K562 (cell line): ENCODE measurements around the gene POPDC2. TPM values are rescaled to one million over a fixed set of nuclear protein-coding genes. Genes with fewer than 3 reads are reported as not detected.

ENCODE experiments used
- ATAC-seq: fragments of 200-7000 bp; cut with Tn5 transposase; 3 replicates; pipeline ENCODE4 v1.9.1; 2020; ENCODE audit warnings: moderate library complexity
- BruUV-seq: library from RNA; stranded (reverse); fragments of 400-500 nt; replicated peaks from 2 replicates; lab custom pipeline; 2021; lab: Mats Ljungman, UMichigan
- CTCF ChIA-PET: fragments of 300-600 bp; formaldehyde crosslinking; extraction: SDS; loops from one replicate; lab custom pipeline; 2021; ENCODE audit warnings: low intra/inter-chr PET ratio; lab: Yijun Ruan, JAX
- POLR2A ChIA-PET: fragments of 300-600, 350-650 bp; sonication (Branson Sonifier 250); formaldehyde crosslinking; extraction: SDS; loops from one replicate; lab custom pipeline; 2021; ENCODE audit warnings: antibody characterized with exemption, inconsistent platforms; lab: Yijun Ruan, JAX
- DNase-seq, 4 experiments: peaks; one replicate each; pipeline versions ENCODE4 v3.0.0 to v3.0.0-alpha.2; 2011 to 2018; ENCODE audit warnings: low spot score in 3 of 4, mixed read lengths in 3 of 4; ENCODE audit errors: extremely low read depth in 1 of 4
- FAIRE-seq: peaks from 2 replicates; lab custom pipeline; 2011; peaks lifted over from hg19 to GRCh38; lab: Jason Lieb, UNC
- H2AFZ ChIP-seq: 2 replicates; pipeline ENCODE4 v1.6.0; 2011; ENCODE audit warnings: low read depth, low read length, control low read depth, inconsistent platforms
- H3K27ac ChIP-seq: fragments of 200-600 bp; 3 replicates; pipeline ENCODE4 v1.8.0; 2011; ENCODE audit warnings: low read depth, mild to moderate bottlenecking, control low read depth, inconsistent platforms, low read length, moderate library complexity, mixed read lengths; ENCODE audit errors: extremely low read depth
- H3K27me3 ChIP-seq, 2 experiments: fragments of 300-600 bp in 1 of 2; 2 replicates in 1 of 2; 3 replicates in 1 of 2; pipeline versions ENCODE4 v1.6.0 to v1.8.0; 2011; ENCODE audit warnings: inconsistent platforms in 2 of 2, low read length in 2 of 2, mild to moderate bottlenecking in 1 of 2, mixed read lengths in 1 of 2, moderate library complexity in 1 of 2; ENCODE audit not compliant: control insufficient read depth in 2 of 2, insufficient read depth in 2 of 2
- H3K36me3 ChIP-seq: fragments of 300-600 bp; 3 replicates; pipeline ENCODE4 v1.8.0; 2011; ENCODE audit warnings: mild to moderate bottlenecking, low read length, inconsistent platforms; ENCODE audit not compliant: control insufficient read depth, insufficient read depth
- H3K4me1 ChIP-seq, 2 experiments: fragments of 200-600 bp in 1 of 2; replicated peaks in 1 of 2; 2 replicates in 1 of 2; 3 replicates in 1 of 2; pipeline versions ENCODE4 v1.5.1 to v1.8.0; 2011; ENCODE audit warnings: inconsistent platforms in 2 of 2, low read length in 2 of 2, mild to moderate bottlenecking in 1 of 2, mixed read lengths in 1 of 2, moderate library complexity in 1 of 2; ENCODE audit not compliant: control insufficient read depth in 2 of 2, insufficient read depth in 2 of 2
- H3K4me2 ChIP-seq: 2 replicates; pipeline ENCODE4 v1.6.1; 2011; ENCODE audit warnings: low read length, control low read depth, inconsistent platforms, mixed read lengths; ENCODE audit not compliant: insufficient read depth
- H3K4me3 ChIP-seq: fragments of 200-600 bp; sonication (generic), shearing (Covaris generic); 2 replicates; pipeline ENCODE4 v1.5.1; 2016; ENCODE audit warnings: control low read depth, inconsistent platforms
- H3K79me2 ChIP-seq: fragments of 200-600 bp; 3 replicates; pipeline ENCODE4 v1.8.0; 2011; ENCODE audit warnings: low read length, inconsistent platforms; ENCODE audit not compliant: control insufficient read depth, insufficient read depth
- H3K9ac ChIP-seq, 2 experiments: 2 replicates each; pipeline versions ENCODE4 v1.6.0 to v1.6.1; 2011; ENCODE audit warnings: low read depth in 2 of 2, low read length in 2 of 2, control low read depth in 1 of 2, inconsistent platforms in 1 of 2, mild to moderate bottlenecking in 1 of 2, mixed read lengths in 1 of 2; ENCODE audit not compliant: insufficient read depth in 1 of 2
- H3K9me1 ChIP-seq: one replicate; pipeline ENCODE4 v1.6.0; 2011; ENCODE audit warnings: inconsistent platforms, mild to moderate bottlenecking, low read length, moderate library complexity; ENCODE audit not compliant: control insufficient read depth, insufficient read depth
- H3K9me3 ChIP-seq: replicated peaks from 2 replicates; pipeline ENCODE4 v1.5.1; 2011; ENCODE audit warnings: low read depth, low read length, inconsistent platforms; ENCODE audit not compliant: control insufficient read depth, insufficient read depth
- H4K20me1 ChIP-seq: replicated peaks from 2 replicates; pipeline ENCODE4 v1.6.1; 2011; ENCODE audit warnings: low read length, inconsistent platforms, mixed read lengths; ENCODE audit not compliant: control insufficient read depth, insufficient read depth
- FOXA3 ChIP-seq, 2 experiments: fragments of 450-650 bp in 1 of 2; sonication (generic) in 1 of 2; formaldehyde crosslinking; IDR thresholded peaks in 1 of 2; conservative IDR thresholded peaks in 1 of 2; 2 replicates each; pipeline versions ENCODE4 v1.4.0 to v1.8.0; 2020 to 2022; ENCODE audit warnings: mild to moderate bottlenecking in 2 of 2, missing genetic modification reagents in 1 of 2
- HDAC8 ChIP-seq: fragments of 450-650 bp; IDR thresholded peaks from 2 replicates; pipeline ENCODE4 v1.6.1; 2016; ENCODE audit warnings: mild to moderate bottlenecking, missing genetic modification characterization, moderate library complexity, missing compliant biosample characterization
- IFI16 ChIP-seq: fragments of 250-450 bp; sonication (Bioruptor Pico); IDR thresholded peaks from 2 replicates; pipeline ENCODE4 v2.1.2; 2022; ENCODE audit warnings: mild to moderate bottlenecking, inconsistent platforms
- ILF3 ChIP-seq: fragments of 450-650 bp; IDR thresholded peaks from 2 replicates; pipeline ENCODE4 v1.6.1; 2018; ENCODE audit warnings: antibody characterized with exemption, mild to moderate bottlenecking, moderate library complexity, borderline replicate concordance
- L3MBTL2 ChIP-seq: fragments of 450-650 bp; IDR thresholded peaks from 2 replicates; pipeline ENCODE4 v1.6.1; 2016; ENCODE audit warnings: mild to moderate bottlenecking, moderate library complexity
- MCM3 ChIP-seq: fragments of 450-650 bp; IDR thresholded peaks from 2 replicates; pipeline ENCODE4 v1.6.1; 2016
- NR2C2 ChIP-seq, 2 experiments: fragments of 200-800 bp in 1 of 2; sonication (Bioruptor generic) in 1 of 2; sonication (generic) in 1 of 2; formaldehyde crosslinking in 1 of 2; IDR thresholded peaks; 2 replicates each; pipeline versions ENCODE4 v1.6.1 to v1.8.0; 2016 to 2022; ENCODE audit warnings: mild to moderate bottlenecking in 1 of 2, missing compliant biosample characterization in 1 of 2, missing genetic modification characterization in 1 of 2, missing genetic modification reagents in 1 of 2
- OTX1 ChIP-seq: fragments of 450-650 bp; formaldehyde crosslinking; IDR thresholded peaks from 2 replicates; pipeline ENCODE4 v1.4.0; 2022; ENCODE audit warnings: mild to moderate bottlenecking
- POLR3A ChIP-seq: IDR thresholded peaks from 2 replicates; pipeline ENCODE4 v1.6.1; 2011; ENCODE audit warnings: borderline replicate concordance, mild to moderate bottlenecking, moderate library complexity; ENCODE audit not compliant: insufficient read length, insufficient read depth; ENCODE audit errors: extremely low read depth
- POU5F1 ChIP-seq: fragments of 150-350 bp; IDR thresholded peaks from 2 replicates; pipeline ENCODE4 v1.6.1; 2014; ENCODE audit warnings: borderline replicate concordance, low read length, low read depth, mild to moderate bottlenecking; ENCODE audit not compliant: partially characterized antibody
- RCOR1 ChIP-seq, 2 experiments: IDR thresholded peaks; 2 replicates each; pipeline ENCODE4 v1.6.1; 2012; ENCODE audit warnings: low read depth in 2 of 2, low read length in 2 of 2, borderline replicate concordance in 1 of 2, improper control_type of control experiment in 1 of 2
- RHOXF2B ChIP-seq: fragments of 250-450 bp; sonication (Bioruptor Pico); conservative IDR thresholded peaks from 2 replicates; pipeline ENCODE4 v1.5.1; 2021
- TARDBP ChIP-seq: fragments of 450-650 bp; IDR thresholded peaks from 2 replicates; pipeline ENCODE4 v1.6.1; 2016
- ZNF121 ChIP-seq: sonication (generic); formaldehyde crosslinking; conservative IDR thresholded peaks from 2 replicates; pipeline ENCODE4 v1.8.0; 2022; ENCODE audit warnings: missing genetic modification reagents
- ZNF668 ChIP-seq: fragments of 250-450 bp; sonication (Bioruptor Pico); IDR thresholded peaks from 2 replicates; pipeline ENCODE4 v1.8.0; 2022; ENCODE audit warnings: mild to moderate bottlenecking, inconsistent platforms
- ZNF778 ChIP-seq: fragments of 450-650 bp; formaldehyde crosslinking; IDR thresholded peaks from 2 replicates; pipeline ENCODE4 v1.4.0; 2020; ENCODE audit warnings: mild to moderate bottlenecking, moderate library complexity
- WGBS: fragments of 100-300 bp; shearing (Covaris generic); methylation state at CpG from one replicate; pipeline ENCODE4 v1.1.6; 2016; ENCODE audit warnings: low coverage, mixed read lengths; ENCODE audit not compliant: insufficient coverage; ENCODE audit errors: missing lambda C conversion rate; 5-methylcytosine and 5-hydroxymethylcytosine counted together
- in situ Hi-C: fragments of 300-500 bp; cut with MboI; formaldehyde crosslinking; loops from 4 replicates; pipeline ENCODE4 v1.15.0; 2018; ENCODE audit warnings: inconsistent platforms, mixed read lengths
- intact Hi-C: fragments of 100-400 bp; cut with micrococcal nuclease; formaldehyde crosslinking; loops from 2 replicates; pipeline ENCODE4 v1.14.2; 2022
- polyA plus RNA-seq, 8 experiments: library from polyadenylated mRNA; depleted of rRNA in 4 of 8; stranded (reverse) in 5 of 8; unstranded in 3 of 8; fragments of >200 nt; fragmentation: Nextera tagmentation in 2 of 8; fragmentation: Illumina TruSeq in 1 of 8; extraction: Ambion mirVana in 2 of 8; extraction: Trizol in 1 of 8; gene quantifications; 2 replicates each; pipeline versions ENCODE4 v1.2.1 to v1.2.3, GENCODE V29; 2011 to 2014; ENCODE audit warnings: inconsistent platforms in 1 of 8, missing spikeins in 1 of 8
- total RNA-seq, 7 experiments: library from RNA; depleted of rRNA in 6 of 7; stranded (reverse); fragments of >200 nt in 6 of 7; fragmentation: Illumina TruSeq in 2 of 7; extraction: Trizol in 2 of 7; gene quantifications; 2 replicates each; pipeline versions ENCODE4 v1.2.1 to v1.2.3, GENCODE V29; 2011 to 2021; ENCODE audit warnings: low replicate concordance in 1 of 7

POPDC2 gene
- total and polyA plus RNA-seq, 9 of the 15 experiments (the other 6 are each of a cell fraction or from before 2014, with no cell fraction given) = 0.08 to 0.32 (median 0.13) TPM; not detected in 4

DNA sequence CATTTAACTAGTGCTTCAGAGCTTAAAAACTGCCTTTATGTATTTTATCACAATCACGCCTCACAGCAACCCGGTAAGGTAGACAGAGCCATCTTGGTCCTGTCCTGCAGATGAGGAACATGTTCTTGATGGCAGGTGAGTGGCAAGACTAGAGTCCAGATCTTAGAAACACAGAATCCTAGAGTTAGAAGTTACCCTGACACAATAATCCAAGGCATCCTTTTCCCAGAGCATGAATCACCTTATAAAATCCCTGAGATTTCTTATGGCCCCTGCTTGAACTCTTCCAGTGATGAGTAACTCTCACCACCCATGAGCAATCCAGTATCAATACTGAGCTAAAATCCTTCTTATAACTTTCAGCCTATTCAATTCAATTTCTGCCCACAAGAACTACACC lies 16.9 kb downstream of the POPDC2 start:
- Histone ChIP-seq H3K27me3 (no peaks in the 10 kb centered on the region), H3K9ac (no peak overlapping the region), H3K4me1 (peaks cover 4 to 27% of the 10 kb centered on the region in 2 experiments), H3K27ac (no peak overlapping the region), H3K9me1 (no peaks in the 10 kb centered on the region), H3K36me3 (no peaks in the 10 kb centered on the region), H3K9me3 (no peaks in the 10 kb centered on the region), H3K4me3 (no peak overlapping the region), H4K20me1 (no peaks in the 10 kb centered on the region), H2AFZ (peak overlapping the region; percentile 51), H3K4me2 (no peak overlapping the region), H3K79me2 (no peaks in the 10 kb centered on the region)
- ATAC-seq = no peak
- WGBS = 85% methylated on average over 2 of the region's 2 CpGs
- POLR2A ChIA-PET = no interaction called here
- FAIRE-seq = no peak
- intact Hi-C loops (no loop called here), in situ Hi-C loops (no loop called here)
- CTCF ChIA-PET = no interaction called here
- no peak for DNase-seq
- no TSS peak for BruUV-seq
- 0 out of 2 replicates have a peak, but pooled peaks have one; percentile 7 for TF ChIP-seq L3MBTL2
- TF ChIP-seq MCM3 = no peak

DNA sequence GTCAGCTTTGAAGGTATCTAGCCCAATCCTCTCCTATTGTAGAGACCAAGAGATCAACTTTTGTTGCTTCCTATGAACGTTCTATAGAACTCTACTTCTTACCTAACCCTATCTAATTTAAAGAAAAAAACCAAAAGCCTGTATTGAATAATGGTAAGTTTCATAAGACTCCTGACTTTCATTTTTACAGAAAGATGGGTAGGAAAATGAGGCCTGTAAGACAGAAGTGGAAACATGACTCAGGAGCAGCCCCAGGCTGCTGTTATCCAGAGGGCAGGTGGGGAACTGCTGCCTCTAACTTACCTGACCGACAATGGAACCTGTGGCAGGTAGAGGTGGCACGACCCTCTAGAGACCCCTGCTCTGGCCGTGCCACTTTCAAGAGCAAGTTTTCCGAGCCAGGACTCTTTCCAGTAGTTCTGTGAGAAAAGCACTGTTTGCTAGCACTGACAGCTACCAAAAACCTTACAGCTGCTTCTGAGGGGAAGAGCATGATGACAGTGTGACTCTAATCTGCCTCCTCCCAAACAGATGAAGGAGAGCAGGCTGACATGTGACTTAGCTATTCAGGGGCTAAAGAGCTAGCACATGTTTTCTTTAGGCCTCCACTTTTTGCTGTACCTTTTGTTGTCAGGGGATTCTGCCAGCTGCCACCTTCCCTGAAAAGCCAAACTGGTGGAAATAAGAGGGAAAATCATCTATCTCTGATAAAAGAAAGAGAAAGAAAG lies 17.5 kb downstream of the POPDC2 start:
- H3K9me1 ChIP-seq = no peaks in the 10 kb centered on the region
- no peak for FAIRE-seq
- no peaks in the 10 kb centered on the region for H4K20me1 ChIP-seq
- no peaks in the 10 kb centered on the region for H3K9me3 ChIP-seq
- no peak overlapping the region for H3K9ac ChIP-seq
- no peak overlapping the region for H3K4me3 ChIP-seq
- peak in 1 of 4 experiments; percentile 34 for DNase-seq
- no peak overlapping the region for H3K4me2 ChIP-seq
- ChIA-PET POLR2A (no interaction called here), CTCF (no interaction called here)
- no peaks in the 10 kb centered on the region for H3K27me3 ChIP-seq
- no peak overlapping the region for H3K27ac ChIP-seq
- in situ Hi-C loops = no loop called here
- no peaks in the 10 kb centered on the region for H3K36me3 ChIP-seq
- WGBS = 13% methylated on average over 5 of the region's 5 CpGs
- ATAC-seq = peak; percentile 59
- no peaks in the 10 kb centered on the region for H3K79me2 ChIP-seq
- peaks cover 8 to 32% of the 10 kb centered on the region in 2 experiments for H3K4me1 ChIP-seq
- intact Hi-C loops = no loop called here
- peak overlapping the region; percentile 51 for H2AFZ ChIP-seq
- no TSS peak for BruUV-seq
- TF ChIP-seq TARDBP (no peak), FOXA3 (CRISPR knock-in tag; conservative IDR thresholded peaks at IDR 0.05 in 1 of 2, IDR thresholded peaks at IDR 0.05 in 1 of 2) (no peak), NR2C2 (CRISPR knock-in tag; IDR thresholded peaks at IDR 0.05) (no peak), NR2C2 (tag; IDR thresholded peaks at IDR 0.05) (peak; percentile 52), POU5F1 (no peak), IFI16 (no peak), HDAC8 (0 out of 2 replicates have a peak, but pooled peaks have one; percentile 41), RCOR1 (IDR thresholded peaks at IDR 0.05; ENCODE audit: borderline replicate concordance in 1 of 2, low read depth in 2 of 2, low read length in 2 of 2) (peak in 1 of 2 experiments; percentile 61; a peak in 1 of 4 replicates), ZNF778 (CRISPR knock-in tag) (no peak), OTX1 (no peak), ZNF121 (CRISPR knock-in tag) (no peak), POLR3A (no peak), RHOXF2B (CRISPR knock-in tag) (no peak), ZNF668 (CRISPR knock-in tag) (no peak), ILF3 (no peak)
